Measurements from ENCODE around the gene RAB31.

RAB31 gene

GRCh38 chr18:9831723-9832199, 123.7 kb downstream of the RAB31 start:
- H3K4me1 ChIP-seq, result no peaks in the 10 kb centered on the region
- no peak overlapping the region for H2AFZ ChIP-seq
- H3K4me3 ChIP-seq (ENCODE audit: low read depth, low read length), result no peak overlapping the region
- H3K79me2 ChIP-seq, result no peaks in the 10 kb centered on the region
- no peaks in the 10 kb centered on the region for H3K27me3 ChIP-seq (ENCODE audit: control insufficient read depth, insufficient read depth, low read length)
- no peak overlapping the region for H3K27ac ChIP-seq
- no peaks in the 10 kb centered on the region for H3K36me3 ChIP-seq (ENCODE audit: control insufficient read depth, insufficient read depth, low read length)
- no peak overlapping the region for H3K4me2 ChIP-seq (ENCODE audit: low read length)
- H3K9me3 ChIP-seq (ENCODE audit: control insufficient read depth, low read length), result no peaks in the 10 kb centered on the region
- TF ChIP-seq CTCF (IDR thresholded peaks at IDR 0.05), result no peak
- H3K9ac ChIP-seq, result no peak overlapping the region

GRCh38 chr18:9832871-9833270, 124.8 kb downstream of the RAB31 start:
- no peak overlapping the region for H3K4me2 ChIP-seq (ENCODE audit: low read length)
- no peak overlapping the region for H2AFZ ChIP-seq
- H3K27ac ChIP-seq, result no peak overlapping the region
- no peak overlapping the region for H3K9ac ChIP-seq
- H3K4me3 ChIP-seq (ENCODE audit: low read depth, low read length), result no peak overlapping the region
- H3K9me3 ChIP-seq (ENCODE audit: control insufficient read depth, low read length), result no peaks in the 10 kb centered on the region
- no peaks in the 10 kb centered on the region for H3K4me1 ChIP-seq
- H3K36me3 ChIP-seq (ENCODE audit: control insufficient read depth, insufficient read depth, low read length), result no peaks in the 10 kb centered on the region
- no peaks in the 10 kb centered on the region for H3K27me3 ChIP-seq (ENCODE audit: control insufficient read depth, insufficient read depth, low read length)
- no peak for TF ChIP-seq CTCF (IDR thresholded peaks at IDR 0.05)
- H3K79me2 ChIP-seq, result no peaks in the 10 kb centered on the region

GRCh38 chr18:9834551-9834950, 126.5 kb downstream of the RAB31 start:
- Histone ChIP-seq H3K27me3 (ENCODE audit: control insufficient read depth, insufficient read depth, low read length) (no peaks in the 10 kb centered on the region), H3K4me2 (ENCODE audit: low read length) (no peak overlapping the region), H3K27ac (no peak overlapping the region), H3K4me3 (ENCODE audit: low read depth, low read length) (no peak overlapping the region), H3K36me3 (ENCODE audit: control insufficient read depth, insufficient read depth, low read length) (no peaks in the 10 kb centered on the region), H3K9me3 (ENCODE audit: control insufficient read depth, low read length) (no peaks in the 10 kb centered on the region), H3K4me1 (no peaks in the 10 kb centered on the region), H3K79me2 (no peaks in the 10 kb centered on the region), H3K9ac (no peak overlapping the region), H2AFZ (no peak overlapping the region)
- TF ChIP-seq CTCF (IDR thresholded peaks at IDR 0.05), result no peak

- Histone ChIP-seq H3K27me3 (ENCODE audit: control insufficient read depth, insufficient read depth, low read length) (no peaks in the 10 kb centered on the region), H3K4me1 (no peaks in the 10 kb centered on the region), H3K4me3 (ENCODE audit: low read depth, low read length) (no peak overlapping the region), H2AFZ (no peak overlapping the region), H3K27ac (no peak overlapping the region), H3K9ac (no peak overlapping the region), H3K4me2 (ENCODE audit: low read length) (no peak overlapping the region), H3K9me3 (ENCODE audit: control insufficient read depth, low read length) (no peaks in the 10 kb centered on the region), H3K36me3 (ENCODE audit: control insufficient read depth, insufficient read depth, low read length) (no peaks in the 10 kb centered on the region), H3K79me2 (no peaks in the 10 kb centered on the region)
- no peak for TF ChIP-seq CTCF (IDR thresholded peaks at IDR 0.05)
Observed at GRCh38 chr18:9835113-9835755, 127.1 kb downstream of the RAB31 start.

GRCh38 chr18:9835825-9836224, 127.7 kb downstream of the RAB31 start:
- Histone ChIP-seq H3K27me3 (ENCODE audit: control insufficient read depth, insufficient read depth, low read length) (no peaks in the 10 kb centered on the region), H3K79me2 (no peaks in the 10 kb centered on the region), H3K9ac (no peak overlapping the region), H3K9me3 (ENCODE audit: control insufficient read depth, low read length) (no peaks in the 10 kb centered on the region), H3K36me3 (ENCODE audit: control insufficient read depth, insufficient read depth, low read length) (no peaks in the 10 kb centered on the region), H3K4me2 (ENCODE audit: low read length) (no peak overlapping the region), H2AFZ (no peak overlapping the region), H3K27ac (no peak overlapping the region), H3K4me3 (ENCODE audit: low read depth, low read length) (no peak overlapping the region), H3K4me1 (no peaks in the 10 kb centered on the region)
- no peak for TF ChIP-seq CTCF (IDR thresholded peaks at IDR 0.05)
